ENCODE measurements around the gene ZNF529. TPM values are rescaled to one million over a fixed set of nuclear protein-coding genes. Genes with fewer than 3 reads are reported as not detected.

ZNF529 gene
- total RNA-seq = 1 to 10 TPM; 6.3 to 7.6 TPM

GRCh38 chr19:36573020-36573894 lies at the start of gene ZNF529:
TSS of gene ZNF529 (minus strand) at chr19:36573292. CDS start at chr19:36572346, 946 bp downstream.

GRCh38 chr19:36605101-36605876 lies 32.2 kb upstream of the ZNF529 start, which contains the start of gene ZNF382:
TSS of gene ZNF382 (plus strand) at chr19:36605313. CDS start at chr19:36609915, 4,602 bp downstream.

GRCh38 chr19:36528194-36528920 lies 44.7 kb downstream of the ZNF529 start, which contains the start of gene ZNF260:
TSS of gene ZNF260 (minus strand) at chr19:36528271. CDS start at chr19:36515238, 13,033 bp downstream.

Other genes starting within 250 kb of the ZNF529 start
- 1 to 10 TPM; 3.0 to 3.1 TPM for gene ZFP14, start 194.1 kb downstream of the ZNF529 start, total RNA-seq
- 1 to 10 TPM; 2.4 to 6.7 TPM for gene ZFP82, start 154.6 kb downstream of the ZNF529 start, total RNA-seq
- 10 to 100 TPM; 10.7 to 12.3 TPM for gene ZNF566, start 83.7 kb downstream of the ZNF529 start, total RNA-seq
- 10 to 100 TPM; 14.5 to 18.6 TPM for gene ZNF260, start 45.0 kb downstream of the ZNF529 start, total RNA-seq
- gene ZNF382, start 32.0 kb upstream of the ZNF529 start, total RNA-seq = 10 to 100 TPM in 1 of 2 donors, 1 to 10 TPM in 1; 9.7 to 21.0 TPM
- 1 to 10 TPM; 5.5 to 7.0 TPM for gene ZNF461, start 93.5 kb upstream of the ZNF529 start, total RNA-seq
- gene ZNF567, start 114.3 kb upstream of the ZNF529 start, total RNA-seq = 1 to 10 TPM; 4.7 to 6.9 TPM
- gene ZNF850, start 199.5 kb upstream of the ZNF529 start, total RNA-seq = 1 to 10 TPM; 3.4 to 5.0 TPM

All from melanocyte of skin (primary cell).